Measurements from ENCODE around the gene CNTNAP2. TPM values are rescaled to one million over a fixed set of nuclear protein-coding genes. Genes with fewer than 3 reads are reported as not detected.
"Not testable (repeated sequence)": the region's sequence is repeated elsewhere in the genome, so short reads cannot be mapped to it uniquely, and the experiment has no call there.

The CNTNAP2 gene
- total RNA-seq, 8 experiments from 2014 or later = 0.05 to 27.0 (median 15.0) TPM

DNA sequence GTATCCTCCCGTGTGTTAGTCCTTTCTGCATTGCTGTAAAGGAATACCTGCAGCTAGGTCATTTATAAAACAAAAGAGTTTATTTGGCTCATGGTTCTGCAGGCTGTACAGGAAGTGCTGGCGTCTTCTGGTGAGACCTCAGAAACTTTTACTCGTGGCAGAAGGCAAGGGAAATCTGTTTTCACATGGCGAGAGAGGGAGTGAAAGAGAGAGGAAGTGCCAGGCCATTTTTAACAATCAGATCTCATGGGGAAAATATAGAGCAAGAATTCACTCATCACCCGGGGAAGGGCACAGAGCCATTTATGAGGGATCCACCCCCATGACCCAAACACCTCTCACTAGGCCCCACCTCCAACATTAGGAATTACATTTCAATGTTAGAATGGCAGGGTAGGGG, 952.2 kb downstream of the CNTNAP2 start:
- H3K27ac ChIP-seq = no peak overlapping the region
- no peak overlapping the region for H3K4me3 ChIP-seq
- ATAC-seq (replicated peaks in 6 of 8) = no peak
- WGBS, 10 experiments = 0 to 100% (median 57%) methylated on average over 2 to 5 of the region's 5 CpGs
- in situ Hi-C loops (cut with MboI; ENCODE audit: low pct_unique_long_range_greater_than_20kb in 2 of 9, low sequenced_read_pairs in 9 of 9, unreplicated experiment in 9 of 9) = no loop called here
- peaks cover 0 to 10% of the 10 kb centered on the region in 2 donors for H3K4me1 ChIP-seq (replicated peaks in 1 of 2)

DNA sequence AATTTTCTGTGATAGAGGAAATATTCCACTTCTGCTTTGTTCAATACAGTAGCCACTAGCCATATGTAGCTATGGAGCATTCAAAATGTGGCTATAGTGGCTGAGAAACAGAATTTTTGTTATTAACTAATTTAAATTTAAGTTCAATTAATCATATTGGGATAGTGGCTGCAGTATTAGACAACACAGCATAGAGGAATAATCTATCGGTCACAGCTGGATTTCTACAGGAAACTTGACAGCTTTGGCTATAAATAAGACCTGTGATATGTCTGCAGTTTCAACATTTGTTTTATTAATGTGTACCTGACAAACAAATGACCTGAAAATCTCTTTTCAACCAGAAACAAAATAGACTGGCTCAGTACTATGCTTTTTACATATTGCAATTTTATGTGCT, 953.2 kb downstream of the CNTNAP2 start:
- Histone ChIP-seq H3K27ac (no peak overlapping the region), H3K4me1 (replicated peaks in 1 of 2) (peaks cover 0 to 10% of the 10 kb centered on the region in 2 donors), H3K4me3 (no peak overlapping the region)
- peak in 3 of 8 experiments; percentile 31 to 66 (median 56) for ATAC-seq (replicated peaks in 6 of 8)
- in situ Hi-C loops (cut with MboI; ENCODE audit: low pct_unique_long_range_greater_than_20kb in 2 of 9, low sequenced_read_pairs in 9 of 9, unreplicated experiment in 9 of 9) = no loop called here
- 0 to 63% (median 17%) methylated on average over 1 of the region's 1 CpG; no CpG with 5 or more reads in 3 of the 10 experiments for WGBS, 10 experiments

DNA sequence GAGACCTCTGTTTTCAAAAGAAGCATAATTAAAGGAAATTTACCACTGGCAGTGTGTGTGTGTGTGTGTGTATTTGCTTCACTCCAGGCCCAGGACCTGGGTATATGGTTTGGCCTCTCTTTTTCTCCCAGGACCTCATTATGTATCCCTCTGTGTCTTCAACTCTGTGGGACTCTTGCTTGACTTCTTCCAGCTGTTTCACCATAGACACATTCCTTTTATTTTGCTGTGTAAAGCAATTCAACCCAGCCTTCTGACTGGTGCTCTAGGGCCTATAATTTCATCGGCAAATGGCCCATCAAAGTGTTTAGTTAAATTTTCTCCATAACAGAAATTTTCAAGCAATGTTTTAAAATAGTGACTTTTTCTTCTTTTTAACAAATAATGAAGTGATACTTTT, 954.3 kb downstream of the CNTNAP2 start:
- WGBS, 10 experiments = 0 to 100% (median 85%) methylated on average over 1 of the region's 1 CpG; no CpG with 5 or more reads in 2 of the 10 experiments
- H3K27ac ChIP-seq = no peak overlapping the region
- H3K4me1 ChIP-seq (replicated peaks in 1 of 2) = peaks cover 0 to 10% of the 10 kb centered on the region in 2 donors
- no peak for ATAC-seq (replicated peaks in 6 of 8)
- H3K4me3 ChIP-seq = no peak overlapping the region
- in situ Hi-C loops (cut with MboI; ENCODE audit: low pct_unique_long_range_greater_than_20kb in 2 of 9, low sequenced_read_pairs in 9 of 9, unreplicated experiment in 9 of 9) = no loop called here

DNA sequence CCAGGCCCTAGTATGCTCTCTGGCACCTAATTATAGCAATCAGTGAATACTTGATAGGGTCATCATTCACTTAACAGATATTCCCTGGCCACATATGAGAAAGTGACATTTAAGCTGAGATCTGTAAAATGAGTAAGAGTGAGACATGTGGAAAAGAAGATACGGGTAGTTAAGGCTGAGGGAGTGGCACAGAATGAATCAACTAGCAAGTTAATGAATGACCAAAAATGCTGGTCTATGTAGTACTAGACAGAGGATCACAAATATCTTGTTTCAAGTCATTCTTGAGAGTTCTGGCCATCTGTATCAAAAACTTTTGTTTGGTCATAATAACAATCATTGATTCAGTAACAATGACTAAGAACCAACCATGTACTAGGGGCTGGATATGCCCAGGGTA, 954.9 kb downstream of the CNTNAP2 start:
- WGBS, 10 experiments = 0 to 86% (median 25%) methylated on average over 1 of the region's 1 CpG; no CpG with 5 or more reads in 3 of the 10 experiments
- no peak overlapping the region for H3K27ac ChIP-seq
- H3K4me3 ChIP-seq = no peak overlapping the region
- ATAC-seq (replicated peaks in 6 of 8) = no peak
- in situ Hi-C loops (cut with MboI; ENCODE audit: low pct_unique_long_range_greater_than_20kb in 2 of 9, low sequenced_read_pairs in 9 of 9, unreplicated experiment in 9 of 9) = no loop called here
- H3K4me1 ChIP-seq (replicated peaks in 1 of 2) = peaks cover 0 to 10% of the 10 kb centered on the region in 2 donors

DNA sequence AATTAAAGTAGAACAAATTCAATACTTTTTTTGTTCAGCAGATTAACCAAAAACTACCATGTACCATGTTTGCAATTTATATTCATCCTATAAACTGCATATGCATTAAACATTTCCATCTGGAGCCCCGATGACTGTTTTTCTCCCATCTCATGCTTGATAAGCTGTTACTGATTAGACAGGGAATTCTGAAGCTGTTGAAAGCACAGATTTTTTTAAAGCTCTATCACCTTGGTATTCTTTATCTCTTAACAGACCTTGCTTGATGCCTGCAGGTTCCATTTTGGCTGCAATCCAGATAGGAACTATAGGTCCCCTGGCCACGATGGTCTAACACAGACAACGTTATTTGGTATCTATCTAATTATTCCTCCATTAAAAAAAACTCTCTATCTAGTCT, 961.7 kb downstream of the CNTNAP2 start:
- no peak overlapping the region for H3K27ac ChIP-seq
- ATAC-seq (replicated peaks in 6 of 8) = no peak
- no peak overlapping the region for H3K4me3 ChIP-seq
- no peaks in the 10 kb centered on the region for H3K4me1 ChIP-seq (replicated peaks in 1 of 2)
- 11 to 93% (median 79%) methylated on average over 1 to 3 of the region's 3 CpGs for WGBS, 10 experiments
- in situ Hi-C loops (cut with MboI; ENCODE audit: low pct_unique_long_range_greater_than_20kb in 2 of 9, low sequenced_read_pairs in 9 of 9, unreplicated experiment in 9 of 9) = no loop called here

DNA sequence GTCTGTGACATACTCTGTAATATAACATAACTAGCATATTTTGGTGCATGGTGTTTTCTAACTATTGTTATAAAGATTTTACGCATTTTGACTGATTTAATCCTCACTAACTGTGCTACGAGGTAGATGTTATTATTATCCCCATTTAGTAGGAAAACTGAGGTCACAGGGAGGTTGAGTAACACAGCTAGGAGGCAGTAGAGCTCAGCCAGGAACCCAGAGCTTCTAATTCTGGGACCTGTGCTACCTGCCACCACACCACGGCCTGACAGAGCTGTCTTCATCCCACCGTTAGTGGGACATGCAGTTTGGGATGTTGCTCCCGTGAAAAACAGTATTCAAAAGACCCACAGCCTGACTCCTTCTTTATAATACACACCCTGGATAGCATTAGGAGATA, 962.5 kb downstream of the CNTNAP2 start:
- WGBS, 10 experiments = 25 to 100% (median 78%) methylated on average over 1 to 5 of the region's 5 CpGs; no CpG with 5 or more reads in 1 of the 10 experiments
- Histone ChIP-seq H3K4me1 (replicated peaks in 1 of 2) (no peaks in the 10 kb centered on the region), H3K27ac (no peak overlapping the region), H3K4me3 (no peak overlapping the region)
- ATAC-seq (replicated peaks in 6 of 8) = no peak
- in situ Hi-C loops (cut with MboI; ENCODE audit: low pct_unique_long_range_greater_than_20kb in 2 of 9, low sequenced_read_pairs in 9 of 9, unreplicated experiment in 9 of 9) = no loop called here

DNA sequence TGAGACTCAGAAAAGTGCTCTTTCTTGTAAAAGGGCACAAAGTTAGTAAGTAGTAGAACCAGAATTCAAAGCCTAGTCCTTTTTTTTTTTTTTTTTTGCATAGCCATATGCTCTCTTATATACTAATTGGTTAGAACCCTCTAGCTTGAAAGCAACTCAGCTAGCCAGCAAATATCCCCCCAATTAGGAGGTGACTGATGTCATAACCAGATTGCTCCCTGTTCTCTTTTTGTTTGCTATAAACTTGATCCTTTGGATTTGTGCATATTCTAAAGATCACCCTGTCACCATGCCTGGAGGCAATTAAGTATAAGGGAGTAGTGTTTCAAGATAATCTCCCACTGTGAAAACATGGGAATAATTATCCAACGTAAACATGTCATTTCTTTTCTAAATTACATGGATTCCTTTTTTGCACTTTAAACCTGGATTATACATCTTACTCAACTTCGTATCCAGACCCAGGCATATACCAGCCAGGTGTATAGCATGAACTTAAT, 963.4 kb downstream of the CNTNAP2 start:
- 0 to 100% (median 69%) methylated on average over 1 to 2 of the region's 2 CpGs for WGBS, 10 experiments
- no peak for ATAC-seq (replicated peaks in 6 of 8)
- Histone ChIP-seq H3K4me3 (no peak overlapping the region), H3K4me1 (replicated peaks in 1 of 2) (no peaks in the 10 kb centered on the region), H3K27ac (no peak overlapping the region)
- in situ Hi-C loops (cut with MboI; ENCODE audit: low pct_unique_long_range_greater_than_20kb in 2 of 9, low sequenced_read_pairs in 9 of 9, unreplicated experiment in 9 of 9) = no loop called here

DNA sequence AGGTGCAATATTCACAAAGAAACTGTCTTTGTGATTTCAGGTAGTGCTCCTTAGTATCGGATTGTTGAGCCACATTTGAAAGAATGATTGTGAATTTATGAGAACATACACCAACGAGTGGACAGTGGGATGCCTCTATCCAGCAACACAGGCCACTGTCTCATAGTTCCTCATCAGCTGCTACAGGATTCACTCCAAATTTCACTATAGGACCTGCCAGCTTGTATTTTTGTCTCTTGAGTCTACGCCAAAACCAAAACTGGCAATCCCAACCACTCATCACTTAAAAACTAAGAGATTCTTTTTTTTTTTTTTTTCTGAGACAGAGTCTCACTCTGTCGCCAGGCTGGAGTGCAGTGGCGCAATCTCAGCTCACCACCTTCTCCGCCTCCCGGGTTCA, 964.5 kb downstream of the CNTNAP2 start:
- in situ Hi-C loops (cut with MboI; ENCODE audit: low pct_unique_long_range_greater_than_20kb in 2 of 9, low sequenced_read_pairs in 9 of 9, unreplicated experiment in 9 of 9) = no loop called here
- ATAC-seq (replicated peaks in 6 of 8) = no peak
- no peak overlapping the region for H3K4me3 ChIP-seq
- H3K27ac ChIP-seq = no peak overlapping the region
- WGBS, 10 experiments = 7 to 100% (median 88%) methylated on average over 1 to 7 of the region's 7 CpGs; no CpG with 5 or more reads in 2 of the 10 experiments
- H3K4me1 ChIP-seq (replicated peaks in 1 of 2) = no peaks in the 10 kb centered on the region

DNA sequence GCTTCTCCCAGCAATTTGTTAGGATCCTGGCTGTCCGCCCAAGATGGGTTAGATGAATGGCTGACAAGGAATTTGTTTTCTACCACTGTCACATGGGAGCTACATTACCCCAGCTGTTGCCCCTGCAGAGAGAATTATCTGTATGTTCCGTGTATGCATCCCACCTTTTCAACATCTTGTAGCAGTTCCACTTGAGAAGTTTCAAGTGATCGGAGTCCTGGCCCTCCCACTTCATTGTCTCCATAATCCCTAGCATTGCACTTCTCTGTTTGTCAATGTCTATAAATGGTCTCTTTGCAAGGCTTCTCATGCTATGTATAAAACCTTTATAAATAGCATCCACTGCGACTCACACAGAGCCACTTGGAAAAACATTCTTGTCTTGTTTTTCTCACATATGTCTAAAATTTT, 972.5 kb downstream of the CNTNAP2 start:
- ATAC-seq (replicated peaks in 6 of 8) = peak in 4 of 8 experiments; percentile 43 to 69 (median 56)
- Histone ChIP-seq H3K4me1 (replicated peaks in 1 of 2) (peaks cover 0 to 4% of the 10 kb centered on the region in 2 donors), H3K4me3 (no peak overlapping the region), H3K27ac (no peak overlapping the region)
- in situ Hi-C loops (cut with MboI; ENCODE audit: low pct_unique_long_range_greater_than_20kb in 2 of 9, low sequenced_read_pairs in 9 of 9, unreplicated experiment in 9 of 9) = no loop called here
- 20 to 100% (median 79%) methylated on average over 1 to 4 of the region's 4 CpGs; no CpG with 5 or more reads in 1 of the 10 experiments for WGBS, 10 experiments

DNA sequence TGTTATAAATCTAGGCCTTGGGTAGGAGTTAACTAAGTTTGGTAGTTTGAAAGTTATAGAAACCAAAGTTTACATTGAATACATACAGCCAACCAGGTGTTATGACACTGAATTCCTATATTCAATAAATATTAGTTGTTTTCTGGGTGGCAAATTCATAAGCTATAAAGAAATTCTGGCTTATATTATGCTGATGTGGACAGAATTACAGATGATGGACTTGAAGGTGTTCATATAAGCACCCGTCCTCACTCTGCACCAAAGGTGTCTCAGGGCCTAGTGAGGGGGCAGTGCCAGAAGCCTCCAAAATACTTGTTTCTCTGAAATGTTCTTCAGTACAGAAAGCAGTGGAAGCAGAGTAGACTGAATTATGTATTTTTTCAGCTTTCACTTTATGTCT, 973.0 kb downstream of the CNTNAP2 start:
- no peak overlapping the region for H3K27ac ChIP-seq

DNA sequence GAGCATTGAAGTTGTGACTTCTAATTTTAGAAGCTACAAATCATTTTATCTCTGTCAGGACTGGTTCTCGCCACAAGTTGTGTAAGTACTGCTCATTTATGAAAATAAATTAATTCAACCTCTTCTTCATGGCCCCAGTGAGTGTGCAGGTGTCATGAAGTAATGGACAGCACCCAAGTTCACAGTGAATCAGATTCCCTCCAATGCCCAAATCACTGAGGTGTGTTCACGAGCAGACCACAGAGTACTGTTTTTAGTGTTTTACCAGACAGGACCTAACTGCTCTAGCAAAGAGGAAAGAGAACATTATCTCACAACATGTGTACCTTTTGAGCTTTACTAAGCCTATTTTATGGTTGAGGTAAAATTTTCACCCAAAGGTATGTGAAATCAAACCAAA, 980.0 kb downstream of the CNTNAP2 start:
- 0 to 100% (median 85%) methylated on average over 1 to 2 of the region's 2 CpGs; no CpG with 5 or more reads in 3 of the 10 experiments for WGBS, 10 experiments
- Histone ChIP-seq H3K27ac (no peak overlapping the region), H3K4me3 (no peak overlapping the region), H3K4me1 (replicated peaks in 1 of 2) (no peaks in the 10 kb centered on the region)
- in situ Hi-C loops (cut with MboI; ENCODE audit: low pct_unique_long_range_greater_than_20kb in 2 of 9, low sequenced_read_pairs in 9 of 9, unreplicated experiment in 9 of 9) = no loop called here
- ATAC-seq (replicated peaks in 6 of 8) = peak in 2 of 8 experiments; percentile 39 to 52

More for the DNA sequence above, 973.0 kb downstream of the CNTNAP2 start:
- in situ Hi-C loops (cut with MboI; ENCODE audit: low pct_unique_long_range_greater_than_20kb in 2 of 9, low sequenced_read_pairs in 9 of 9, unreplicated experiment in 9 of 9) = no loop called here
- 40 to 100% (median 60%) methylated on average over 1 of the region's 1 CpG; no CpG with 5 or more reads in 5 of the 10 experiments for WGBS, 10 experiments
- ATAC-seq (replicated peaks in 6 of 8) = no peak
- no peak overlapping the region for H3K4me3 ChIP-seq
- peaks cover 0 to 4% of the 10 kb centered on the region in 2 donors for H3K4me1 ChIP-seq (replicated peaks in 1 of 2)

DNA sequence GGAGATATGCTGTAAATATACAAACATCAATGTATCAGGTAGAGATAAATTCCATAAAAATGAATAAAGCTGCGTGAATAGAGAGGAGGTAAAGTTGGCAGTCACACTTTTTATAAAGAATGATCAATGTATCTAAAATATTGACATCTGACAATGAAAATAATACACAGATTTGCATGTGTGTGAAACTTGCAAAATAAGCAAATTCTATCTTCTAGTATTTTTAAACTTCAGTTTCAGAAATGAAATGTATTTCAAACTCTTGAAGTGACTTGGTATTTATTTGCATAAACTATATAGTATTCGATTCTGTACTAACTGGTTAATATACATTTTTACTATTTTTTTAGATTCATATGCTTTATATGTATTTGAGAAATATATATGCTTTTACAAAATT, 986.6 kb downstream of the CNTNAP2 start:
- Histone ChIP-seq H3K4me1 (replicated peaks in 1 of 2) (no peaks in the 10 kb centered on the region), H3K4me3 (no peak overlapping the region), H3K27ac (no peak overlapping the region)
- WGBS, 10 experiments = 0 to 81% (median 24%) methylated on average over 1 to 2 of the region's 2 CpGs; no CpG with 5 or more reads in 1 of the 10 experiments
- no peak for ATAC-seq (replicated peaks in 6 of 8)
- in situ Hi-C loops (cut with MboI; ENCODE audit: low pct_unique_long_range_greater_than_20kb in 2 of 9, low sequenced_read_pairs in 9 of 9, unreplicated experiment in 9 of 9) = no loop called here

DNA sequence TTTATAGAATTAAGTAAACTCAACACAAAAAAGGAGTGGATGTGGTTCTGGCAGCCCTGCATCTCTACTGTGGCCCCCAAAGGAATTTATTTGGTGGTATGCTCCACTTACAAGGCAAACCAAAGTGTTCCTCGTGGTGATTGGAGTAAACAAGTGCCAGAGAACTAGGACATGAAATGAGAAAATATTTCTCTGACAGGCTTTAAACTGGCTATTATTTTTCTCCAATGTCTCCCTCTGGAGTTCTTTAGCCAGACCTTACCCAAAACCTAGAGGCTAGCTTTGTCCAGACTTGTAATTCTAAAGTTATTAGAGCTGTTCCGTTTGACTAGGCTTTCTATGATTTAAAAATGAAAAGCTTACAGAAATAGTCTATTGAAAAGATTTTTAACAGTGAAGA, 990.1 kb downstream of the CNTNAP2 start:
- no peak for ATAC-seq (replicated peaks in 6 of 8)
- WGBS, 10 experiments = 0 to 75% (median 2%) methylated on average over 1 to 2 of the region's 2 CpGs; no CpG with 5 or more reads in 2 of the 10 experiments
- Histone ChIP-seq H3K27ac (no peak overlapping the region), H3K4me3 (no peak overlapping the region), H3K4me1 (replicated peaks in 1 of 2) (no peaks in the 10 kb centered on the region)
- in situ Hi-C loops (cut with MboI; ENCODE audit: low pct_unique_long_range_greater_than_20kb in 2 of 9, low sequenced_read_pairs in 9 of 9, unreplicated experiment in 9 of 9) = no loop called here

DNA sequence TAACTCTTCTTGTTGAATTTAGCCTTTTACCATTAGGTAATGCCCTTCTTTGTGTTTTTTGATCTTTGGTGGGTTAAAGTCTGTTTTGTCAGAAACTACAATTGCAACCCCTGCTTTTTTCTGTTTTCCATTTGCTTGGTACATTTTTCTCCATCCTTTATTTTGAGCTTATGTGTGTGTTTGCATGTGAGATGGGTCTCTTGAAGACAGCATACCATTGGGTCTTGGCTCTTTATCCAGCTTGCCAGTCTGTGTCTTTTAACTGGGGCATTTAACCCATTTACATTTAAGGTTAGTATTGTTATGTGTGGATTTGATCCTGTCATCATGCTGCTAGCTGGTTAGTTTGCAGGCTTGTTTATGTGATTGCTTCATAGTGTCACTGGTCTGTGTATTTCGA, 997.9 kb downstream of the CNTNAP2 start:
- H3K27ac ChIP-seq; H3K4me1 ChIP-seq (replicated peaks in 1 of 2); ATAC-seq (replicated peaks in 6 of 8); in situ Hi-C loops (cut with MboI; ENCODE audit: low pct_unique_long_range_greater_than_20kb in 2 of 9, low sequenced_read_pairs in 9 of 9, unreplicated experiment in 9 of 9); H3K4me3 ChIP-seq: not testable (repeated sequence)
- 0 to 73% (median 17%) methylated on average over 1 of the region's 1 CpG; no CpG with 5 or more reads in 6 of the 10 experiments for WGBS, 10 experiments
